ENCODE data around the gene APOE.
"Not testable (repeated sequence)": the region's sequence is repeated elsewhere in the genome, so short reads cannot be mapped to it uniquely, and the experiment has no call there.

Gene APOE

DNA sequence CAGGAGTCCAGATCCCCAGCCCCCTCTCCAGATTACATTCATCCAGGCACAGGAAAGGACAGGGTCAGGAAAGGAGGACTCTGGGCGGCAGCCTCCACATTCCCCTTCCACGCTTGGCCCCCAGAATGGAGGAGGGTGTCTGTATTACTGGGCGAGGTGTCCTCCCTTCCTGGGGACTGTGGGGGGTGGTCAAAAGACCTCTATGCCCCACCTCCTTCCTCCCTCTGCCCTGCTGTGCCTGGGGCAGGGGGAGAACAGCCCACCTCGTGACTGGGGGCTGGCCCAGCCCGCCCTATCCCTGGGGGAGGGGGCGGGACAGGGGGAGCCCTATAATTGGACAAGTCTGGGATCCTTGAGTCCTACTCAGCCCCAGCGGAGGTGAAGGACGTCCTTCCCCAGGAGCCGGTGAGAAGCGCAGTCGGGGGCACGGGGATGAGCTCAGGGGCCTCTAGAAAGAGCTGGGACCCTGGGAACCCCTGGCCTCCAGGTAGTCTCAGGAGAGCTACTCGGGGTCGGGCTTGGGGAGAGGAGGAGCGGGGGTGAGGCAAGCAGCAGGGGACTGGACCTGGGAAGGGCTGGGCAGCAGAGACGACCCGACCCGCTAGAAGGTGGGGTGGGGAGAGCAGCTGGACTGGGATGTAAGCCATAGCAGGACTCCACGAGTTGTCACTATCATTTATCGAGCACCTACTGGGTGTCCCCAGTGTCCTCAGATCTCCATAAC is at the start of gene APOE:
Gene APOE (plus strand): TSS at position 360 of the 724 bp plus-strand sequence. CDS start 829 bp downstream, outside the sequence.
- DNase-seq, result no peak

DNA sequence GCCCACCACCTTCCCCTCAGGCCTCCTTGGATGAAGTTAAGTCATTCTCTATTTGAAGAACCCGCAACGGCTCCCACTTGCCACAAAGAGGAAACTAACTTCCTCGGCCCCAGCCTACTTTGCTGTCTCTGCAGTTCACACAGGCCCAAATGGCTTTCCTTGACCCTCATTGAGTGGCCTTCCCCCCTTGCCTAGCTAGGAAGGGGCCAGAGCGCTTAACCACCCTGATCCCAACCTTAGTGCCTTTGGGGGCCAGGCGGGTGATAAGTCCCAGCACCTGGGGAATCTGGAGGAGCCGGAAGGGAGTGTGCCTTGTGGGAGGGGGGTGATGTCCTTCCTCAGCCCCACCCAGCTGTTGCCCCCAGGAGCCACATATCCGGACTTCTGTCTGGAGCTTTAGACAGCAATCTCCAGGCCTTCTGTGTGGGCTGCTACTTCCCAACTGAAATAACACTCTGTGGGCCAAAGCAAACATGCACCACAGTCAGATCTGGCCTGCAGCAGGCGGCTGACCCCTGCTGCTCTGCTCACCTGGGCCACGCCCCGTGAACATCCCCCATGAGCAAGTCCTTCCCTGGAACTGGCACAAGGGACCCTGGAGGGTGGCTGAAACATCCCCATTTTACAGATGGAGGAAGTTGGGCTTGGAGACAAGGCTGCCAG is 49.0 kb upstream of the APOE start:
- DNase-seq, result no peak

DNA sequence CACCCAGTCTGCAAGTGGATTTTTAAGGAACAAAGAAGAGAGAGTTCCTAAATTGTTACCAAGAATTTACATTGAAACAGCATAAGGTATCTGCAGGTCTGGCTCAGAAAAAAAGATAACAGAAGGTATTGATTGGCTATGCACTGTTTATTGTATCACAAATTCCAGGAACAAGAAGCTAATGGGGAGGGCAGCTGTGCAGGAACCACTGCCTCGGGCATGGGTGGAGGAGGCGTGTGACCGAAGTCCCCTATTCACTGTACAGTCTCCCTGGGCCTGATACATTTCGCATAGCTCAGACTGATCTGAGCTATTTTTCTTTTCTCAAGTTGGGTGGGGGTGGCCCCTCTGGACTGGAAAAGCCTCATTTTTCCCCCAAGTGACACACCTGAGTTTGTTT is 47.8 kb upstream of the APOE start:
- no peak for DNase-seq

DNA sequence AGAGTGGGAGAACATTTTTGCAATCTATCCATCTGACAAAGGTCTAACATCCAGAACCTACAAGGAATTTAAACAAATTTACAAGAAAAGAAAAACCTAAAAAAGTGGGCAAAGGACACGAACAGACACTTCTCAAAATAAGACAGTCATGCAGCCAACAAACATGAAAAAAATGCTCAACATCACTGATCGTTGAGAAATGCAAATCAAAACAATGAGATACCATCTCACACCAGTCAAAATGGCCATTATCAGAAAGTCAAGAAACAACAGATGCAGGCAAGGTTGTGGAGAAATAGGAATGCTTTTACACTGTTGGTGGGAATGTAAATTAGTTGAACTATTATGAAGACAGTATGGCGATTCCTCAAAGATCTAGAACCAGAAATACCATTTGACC is 44.0 kb upstream of the APOE start:
- not testable (repeated sequence) for DNase-seq

DNA sequence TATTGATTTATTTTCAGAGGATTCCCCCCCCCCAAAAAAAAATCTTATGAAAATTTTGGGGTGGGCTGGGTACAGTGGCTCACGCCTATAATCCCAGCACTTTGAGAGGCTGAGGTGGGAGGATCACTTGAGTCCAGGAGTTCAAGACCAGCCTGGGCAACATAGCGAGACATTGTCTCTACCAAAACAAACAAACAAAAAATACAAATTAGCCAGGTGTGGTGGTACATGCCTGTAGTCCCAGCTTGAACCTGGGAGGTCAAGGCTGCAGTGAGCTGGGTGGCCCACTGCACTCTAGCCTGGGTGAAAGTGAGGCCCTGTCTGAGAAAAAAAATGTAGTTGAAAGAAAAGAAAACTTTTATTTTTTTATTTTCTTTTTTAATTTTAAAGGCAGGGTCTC is 41.6 kb upstream of the APOE start:
- no peak for DNase-seq

DNA sequence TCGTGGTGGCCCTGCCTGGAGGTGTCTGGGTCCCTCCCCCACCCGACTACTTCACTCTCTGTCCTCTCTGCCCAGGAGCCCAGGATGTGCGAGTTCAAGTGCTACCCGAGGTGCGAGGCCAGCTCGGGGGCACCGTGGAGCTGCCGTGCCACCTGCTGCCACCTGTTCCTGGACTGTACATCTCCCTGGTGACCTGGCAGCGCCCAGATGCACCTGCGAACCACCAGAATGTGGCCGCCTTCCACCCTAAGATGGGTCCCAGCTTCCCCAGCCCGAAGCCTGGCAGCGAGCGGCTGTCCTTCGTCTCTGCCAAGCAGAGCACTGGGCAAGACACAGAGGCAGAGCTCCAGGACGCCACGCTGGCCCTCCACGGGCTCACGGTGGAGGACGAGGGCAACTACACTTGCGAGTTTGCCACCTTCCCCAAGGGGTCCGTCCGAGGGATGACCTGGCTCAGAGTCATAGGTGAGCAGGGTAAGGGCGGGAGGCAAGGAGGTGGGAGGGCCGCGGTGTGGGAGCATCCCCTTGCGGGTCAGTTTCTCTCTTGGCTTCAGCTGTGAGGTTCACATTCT is 40.3 kb upstream of the APOE start:
- no peak for DNase-seq

DNA sequence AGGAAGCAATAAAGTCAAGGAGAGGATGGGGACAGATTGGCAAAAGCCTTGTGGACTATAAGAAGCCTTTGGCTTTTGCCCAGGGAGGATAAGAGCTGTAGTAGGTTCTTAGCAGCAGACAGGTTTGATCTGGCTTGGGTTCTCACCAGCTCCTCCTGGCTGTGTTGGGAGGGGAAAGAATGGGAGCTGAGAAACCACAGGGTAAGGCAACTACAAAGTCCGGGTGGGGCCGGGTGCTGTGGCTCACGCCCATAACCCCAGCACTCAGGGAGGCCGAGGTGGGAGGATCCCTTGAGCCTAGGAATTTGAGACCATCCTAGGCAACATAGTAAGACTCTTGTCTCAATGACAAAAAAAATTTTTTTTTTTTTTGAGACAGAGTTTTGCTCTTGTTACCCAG is 38.9 kb upstream of the APOE start:
- DNase-seq, result no peak

DNA sequence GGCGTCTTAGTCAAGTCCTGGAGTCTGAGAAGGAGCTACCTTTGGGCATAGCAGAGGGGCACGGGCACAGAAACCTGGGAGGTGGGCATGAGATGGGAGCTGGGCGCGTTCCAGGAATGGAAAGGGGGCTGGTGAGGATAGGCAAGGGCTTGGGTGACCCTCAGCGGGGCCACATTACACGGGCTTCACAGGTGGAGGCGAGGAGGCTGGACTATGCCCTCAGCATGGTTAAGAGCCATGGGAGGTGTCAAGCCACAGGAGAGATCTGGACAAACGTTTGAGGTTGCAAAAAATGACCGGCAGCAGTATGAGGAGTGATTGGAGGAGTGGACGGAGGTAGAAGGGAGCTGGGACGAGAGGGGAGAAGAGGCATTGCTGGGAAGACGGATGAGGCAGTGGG is 38.0 kb upstream of the APOE start:
- no peak for DNase-seq

DNA sequence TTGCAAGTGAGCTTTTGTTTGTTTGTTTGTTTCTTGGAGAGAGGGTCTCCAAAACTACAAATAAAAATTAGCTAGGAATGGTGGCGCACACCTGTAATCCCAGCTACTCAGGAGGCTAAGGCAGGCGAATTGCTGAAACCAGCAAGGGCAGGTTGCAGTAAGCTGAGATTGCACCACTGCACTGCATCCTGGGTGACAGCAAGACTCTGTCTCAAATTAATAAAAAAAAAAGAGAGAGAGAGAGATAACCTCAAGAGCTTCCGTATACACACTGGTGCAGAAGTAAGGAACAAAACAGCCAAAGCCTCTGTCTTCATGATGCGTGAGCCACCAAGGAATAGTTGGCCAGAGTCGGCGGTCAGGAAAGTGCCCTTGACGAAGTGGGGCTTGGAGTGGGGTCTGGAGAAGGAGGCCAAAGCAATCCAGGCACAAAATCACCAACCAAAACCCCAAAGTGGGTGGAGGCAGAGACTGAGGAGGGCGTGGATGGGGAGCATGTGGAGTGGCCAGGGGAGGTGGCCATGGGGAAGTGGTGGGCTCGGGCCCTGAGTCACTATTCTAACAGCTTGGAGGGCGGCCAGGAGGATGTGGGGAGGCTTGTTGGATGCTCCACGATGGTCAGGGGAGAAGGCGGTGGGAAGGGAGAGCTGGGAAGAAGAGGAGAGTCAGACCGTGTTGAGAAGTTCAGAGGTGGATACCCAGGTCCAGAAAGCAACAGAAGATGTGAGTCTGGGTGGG is 35.7 kb upstream of the APOE start:
- DNase-seq, result no peak

DNA sequence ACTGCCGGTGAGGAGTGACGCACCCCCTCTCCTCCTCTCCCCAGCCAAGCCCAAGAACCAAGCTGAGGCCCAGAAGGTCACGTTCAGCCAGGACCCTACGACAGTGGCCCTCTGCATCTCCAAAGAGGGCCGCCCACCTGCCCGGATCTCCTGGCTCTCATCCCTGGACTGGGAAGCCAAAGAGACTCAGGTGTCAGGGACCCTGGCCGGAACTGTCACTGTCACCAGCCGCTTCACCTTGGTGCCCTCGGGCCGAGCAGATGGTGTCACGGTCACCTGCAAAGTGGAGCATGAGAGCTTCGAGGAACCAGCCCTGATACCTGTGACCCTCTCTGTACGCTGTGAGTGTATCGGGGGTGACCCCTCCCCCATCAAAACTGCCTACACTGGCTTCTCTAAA is 33.8 kb upstream of the APOE start:
- no peak for DNase-seq

DNA sequence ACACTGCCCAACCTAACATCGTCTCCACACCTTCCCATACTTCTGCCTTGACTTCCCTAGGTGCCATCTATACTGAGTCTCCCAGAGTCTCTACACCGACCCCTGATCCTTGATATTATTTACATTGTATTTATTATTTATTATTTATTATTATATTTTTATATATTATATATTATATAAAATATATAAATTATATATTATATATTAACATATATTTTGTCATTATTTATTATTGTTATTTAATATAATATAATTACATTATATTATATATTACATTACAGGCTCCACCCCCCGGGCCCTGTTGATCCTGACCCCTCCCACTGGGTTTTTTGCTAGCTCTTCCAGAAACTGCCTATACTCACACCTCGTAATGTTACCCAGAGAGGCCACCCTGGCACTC is 32.9 kb upstream of the APOE start:
- no peak for DNase-seq

DNA sequence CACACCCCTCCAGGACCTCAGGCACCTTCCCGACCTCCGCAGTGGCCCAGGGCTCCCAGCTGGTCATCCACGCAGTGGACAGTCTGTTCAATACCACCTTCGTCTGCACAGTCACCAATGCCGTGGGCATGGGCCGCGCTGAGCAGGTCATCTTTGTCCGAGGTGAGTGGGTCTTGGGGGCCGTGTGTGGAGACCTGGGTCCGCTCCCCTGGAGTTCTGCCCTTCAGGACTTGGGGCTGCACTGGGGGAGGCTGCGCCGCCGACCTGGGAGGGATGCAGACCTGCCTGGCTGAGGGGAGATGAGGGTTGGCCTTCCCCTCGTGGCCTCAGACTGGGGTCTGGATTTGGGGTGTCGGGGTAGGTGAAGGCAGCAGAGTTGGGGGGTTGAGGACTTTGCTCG is 31.3 kb upstream of the APOE start:
- DNase-seq, result no peak

DNA sequence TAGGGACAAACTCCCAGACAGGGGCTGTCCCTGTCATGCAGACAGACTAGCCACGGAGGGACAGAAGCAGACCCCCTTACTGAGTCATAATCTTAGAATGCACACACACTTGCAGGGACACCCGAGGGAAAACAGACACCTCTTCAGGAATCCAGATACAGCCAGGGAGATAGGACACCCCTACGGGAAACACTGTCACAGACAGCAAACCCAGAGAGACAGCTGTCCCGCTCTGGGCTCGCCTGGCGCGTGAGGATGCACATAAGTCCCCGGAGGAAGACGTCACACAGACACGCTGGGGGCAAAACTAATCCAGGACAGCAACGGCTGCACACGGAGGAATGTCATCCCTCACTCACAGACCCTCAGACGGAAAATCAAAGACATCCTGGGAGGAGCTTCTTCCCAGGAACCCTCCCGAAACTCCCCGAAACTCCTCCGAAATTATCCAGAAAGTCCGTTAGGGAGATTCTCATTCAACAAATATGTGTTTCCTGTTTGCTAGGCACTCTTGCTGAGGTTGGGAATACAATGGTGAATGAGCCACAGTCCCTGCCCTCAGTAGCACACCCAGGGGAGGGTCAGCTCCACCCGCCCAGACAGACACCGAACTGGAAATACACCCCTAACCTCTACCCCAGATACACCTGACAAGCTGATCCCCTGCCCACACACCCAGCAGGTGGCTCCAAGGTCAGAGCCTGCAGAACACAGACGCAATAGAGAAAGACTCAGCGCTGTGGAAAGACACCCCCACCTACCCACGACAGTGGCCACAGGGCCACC is 29.7 kb upstream of the APOE start:
- no peak for DNase-seq

DNA sequence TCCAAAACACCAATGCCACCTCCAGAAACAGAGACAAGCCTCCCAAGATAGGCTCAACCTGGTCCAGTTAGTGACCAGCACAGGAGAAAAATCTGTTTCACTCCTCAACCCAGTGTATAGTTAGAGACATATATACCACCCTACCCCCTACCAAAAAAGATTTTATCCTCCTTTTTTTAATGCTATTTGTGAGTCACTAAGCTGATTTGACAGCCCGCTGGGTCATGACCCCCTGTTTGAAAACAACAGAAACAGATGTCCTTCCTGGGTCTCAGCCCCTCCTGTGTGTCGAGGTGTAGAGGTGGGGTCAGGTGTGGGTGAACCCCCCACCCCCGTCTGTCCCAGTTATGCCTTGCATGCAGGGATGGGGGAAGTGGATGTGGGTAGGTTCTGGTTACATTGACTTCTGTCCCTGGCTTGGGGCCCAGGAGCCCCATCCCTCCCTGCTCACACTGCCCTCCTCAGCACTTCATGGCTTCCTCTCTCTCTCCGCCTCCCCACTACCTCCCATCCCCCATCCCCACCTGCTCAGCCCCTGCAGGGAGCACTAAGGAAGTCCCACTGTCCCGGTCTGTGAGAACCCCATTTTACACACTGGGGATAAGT is 28.6 kb upstream of the APOE start:
- no peak for DNase-seq

DNA sequence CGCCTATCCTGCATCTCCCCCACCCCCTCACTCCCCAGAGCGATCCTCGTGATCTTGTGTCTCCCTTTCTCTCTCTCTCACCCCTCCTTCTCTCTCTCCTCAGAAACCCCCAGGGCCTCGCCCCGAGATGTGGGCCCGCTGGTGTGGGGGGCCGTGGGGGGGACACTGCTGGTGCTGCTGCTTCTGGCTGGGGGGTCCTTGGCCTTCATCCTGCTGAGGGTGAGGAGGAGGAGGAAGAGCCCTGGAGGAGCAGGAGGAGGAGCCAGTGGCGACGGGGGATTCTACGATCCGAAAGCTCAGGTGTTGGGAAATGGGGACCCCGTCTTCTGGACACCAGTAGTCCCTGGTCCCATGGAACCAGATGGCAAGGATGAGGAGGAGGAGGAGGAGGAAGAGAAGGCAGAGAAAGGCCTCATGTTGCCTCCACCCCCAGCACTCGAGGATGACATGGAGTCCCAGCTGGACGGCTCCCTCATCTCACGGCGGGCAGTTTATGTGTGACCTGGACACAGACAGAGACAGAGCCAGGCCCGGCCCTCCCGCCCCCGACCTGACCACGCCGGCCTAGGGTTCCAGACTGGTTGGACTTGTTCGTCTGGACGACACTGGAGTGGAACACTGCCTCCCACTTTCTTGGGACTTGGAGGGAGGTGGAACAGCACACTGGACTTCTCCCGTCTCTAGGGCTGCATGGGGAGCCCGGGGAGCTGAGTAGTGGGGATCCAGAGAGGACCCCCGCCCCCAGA is 27.3 kb upstream of the APOE start:
- DNase-seq, result no peak

DNA sequence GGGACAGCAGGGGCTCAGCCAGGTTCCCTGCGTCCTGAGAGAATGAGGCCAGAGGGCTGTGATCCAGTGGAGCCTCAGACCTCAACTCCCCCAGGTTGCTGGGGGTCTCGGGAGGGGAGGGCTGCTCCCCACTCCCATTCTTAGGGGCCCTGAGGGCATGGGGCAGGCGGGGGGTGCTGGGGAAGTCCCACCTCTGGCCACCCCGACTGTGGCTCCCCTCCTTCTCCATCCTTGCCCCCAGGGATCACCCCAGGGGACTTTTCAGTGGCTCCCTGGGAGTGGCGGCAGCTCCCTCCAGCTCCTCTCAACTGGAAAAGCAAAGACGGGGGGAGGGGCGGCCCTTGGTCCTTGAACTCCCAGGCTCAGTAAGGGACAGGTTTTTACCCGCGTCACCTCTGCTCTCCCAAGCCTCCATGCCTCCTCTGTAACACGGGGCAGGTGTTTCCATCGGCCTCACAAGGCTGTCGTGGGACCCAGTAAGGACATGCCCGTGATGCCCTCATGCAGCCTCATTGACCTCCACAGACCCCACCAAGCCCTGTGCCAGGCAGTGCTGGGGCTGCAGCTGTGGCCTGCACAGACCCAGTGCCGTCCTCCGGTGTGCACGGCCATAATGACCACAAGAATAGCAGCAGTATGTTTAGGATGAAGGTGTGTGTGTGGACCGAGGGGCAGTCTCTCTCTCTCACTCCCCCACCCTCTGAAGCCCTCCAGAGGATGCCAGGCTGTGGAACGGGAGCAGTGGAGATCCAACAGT is 26.1 kb upstream of the APOE start:
- DNase-seq, result no peak

DNA sequence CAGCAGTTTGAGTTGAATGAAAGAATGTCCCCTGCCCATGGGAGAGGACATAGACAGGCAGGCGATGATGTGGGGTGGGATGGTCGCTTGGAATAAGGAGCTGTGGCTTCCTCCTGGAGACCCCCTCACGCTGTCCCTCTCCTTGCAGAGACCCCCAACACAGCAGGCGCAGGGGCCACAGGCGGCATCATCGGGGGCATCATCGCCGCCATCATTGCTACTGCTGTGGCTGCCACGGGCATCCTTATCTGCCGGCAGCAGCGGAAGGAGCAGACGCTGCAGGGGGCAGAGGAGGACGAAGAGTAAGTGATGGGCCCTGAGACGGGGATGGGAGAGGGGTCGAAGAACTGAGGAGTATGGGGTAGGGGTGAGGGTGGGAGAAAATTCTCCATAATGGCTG is 23.5 kb upstream of the APOE start:
- DNase-seq, result no peak

DNA sequence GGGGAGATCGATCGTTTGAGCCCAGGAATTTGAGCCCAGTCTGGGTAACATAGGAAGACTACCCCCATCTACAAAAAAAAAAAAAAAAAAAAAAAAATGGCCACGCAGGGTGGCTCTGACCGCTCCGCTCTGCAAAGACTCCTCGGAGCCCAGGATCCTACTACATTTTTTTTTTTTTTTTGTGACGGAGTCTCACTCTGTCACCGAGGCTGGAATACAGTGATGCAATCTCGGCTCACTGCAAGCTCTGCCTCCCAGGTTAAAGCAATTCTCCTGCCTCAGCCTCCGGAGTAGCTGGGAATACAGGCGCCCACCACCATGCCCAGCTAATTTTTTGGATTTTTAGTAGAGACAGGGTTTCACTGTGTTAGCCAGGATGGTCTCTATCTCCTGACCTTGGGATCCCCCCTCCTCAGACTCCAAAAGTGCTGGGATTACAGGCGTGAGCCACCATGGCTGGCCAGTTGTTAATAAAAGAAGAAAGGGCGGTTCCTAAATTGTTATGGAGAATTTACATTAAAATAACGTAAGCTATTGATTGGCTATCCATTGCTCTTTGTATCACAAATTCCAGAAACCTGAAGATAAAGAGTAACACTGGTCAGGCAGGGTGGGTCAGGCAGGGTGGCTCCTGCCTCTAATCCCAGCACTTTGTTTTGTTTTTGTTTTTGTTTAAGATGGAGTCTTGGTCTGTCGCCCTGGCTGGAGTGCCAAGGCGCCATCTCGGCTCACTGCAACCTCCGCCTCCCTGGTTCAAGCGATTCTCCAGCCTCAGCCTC is 22.8 kb upstream of the APOE start:
- DNase-seq, result not testable (repeated sequence)

DNA sequence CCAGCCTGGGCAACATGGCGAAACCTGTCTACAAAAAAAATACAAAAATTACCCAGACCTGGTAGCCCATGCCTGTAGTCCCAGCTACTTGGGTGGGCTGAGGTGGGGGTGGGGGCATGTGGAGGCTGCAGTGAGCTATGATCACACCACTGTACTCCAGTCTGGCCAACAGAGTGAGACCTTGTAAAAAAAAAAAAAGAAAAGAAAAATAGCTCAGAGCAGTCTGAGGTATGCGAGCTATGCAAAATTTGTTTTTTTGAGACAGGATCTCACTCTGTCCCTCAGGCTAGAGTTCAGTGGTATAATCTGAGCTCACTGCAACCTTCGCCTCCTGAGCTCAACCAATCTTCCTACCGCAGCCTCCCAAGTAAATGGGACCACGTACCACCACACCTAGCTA is 21.7 kb upstream of the APOE start:
- no peak for DNase-seq

DNA sequence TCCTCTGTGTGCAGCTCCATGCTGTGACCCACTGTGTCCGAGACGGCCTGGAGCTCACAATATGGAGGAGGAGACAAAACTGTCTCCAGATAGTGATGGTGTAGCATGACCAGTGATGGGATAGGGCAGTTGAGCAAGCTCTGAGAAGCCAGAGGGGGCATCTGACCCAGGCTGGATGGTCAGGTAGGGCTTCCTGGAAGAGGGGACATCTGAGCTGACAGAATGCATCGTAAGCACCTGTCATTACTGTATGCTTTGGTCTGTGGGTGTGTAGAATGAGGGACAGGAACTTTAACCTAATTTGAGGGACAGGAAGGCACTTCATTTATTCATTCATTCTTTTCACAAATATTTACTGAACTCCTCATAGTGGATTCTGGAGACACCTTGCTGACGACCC is 21.0 kb upstream of the APOE start:
- no peak for DNase-seq
